Transverse colon (tissue), 3 donors: Measurements from ENCODE around the gene NCMAP.

Experiments
- EP300 ChIP-seq: sonication (generic); formaldehyde crosslinking; IDR thresholded peaks from one replicate; pipeline ENCODE4 v1.6.1; 2017; ENCODE audit warnings: antibody characterized with exemption, low read depth
- TF ChIP-seq, protein P1 (sequence below), 5 experiments: fragments of 200-600 bp in 3 of 5; fragments of 450-650 bp in 2 of 5; sonication (generic) in 3 of 5; IDR thresholded peaks; 1 replicate in 2 of 5; 2 replicates in 3 of 5; pipeline ENCODE4 v1.5.1; 2016 to 2017; ENCODE audit warnings: antibody characterized with exemption in 5 of 5, inconsistent platforms in 3 of 5, mild to moderate bottlenecking in 2 of 5, moderate library complexity in 1 of 5

- TF ChIP-seq EP300: no peak
- TF ChIP-seq, protein P1, sequence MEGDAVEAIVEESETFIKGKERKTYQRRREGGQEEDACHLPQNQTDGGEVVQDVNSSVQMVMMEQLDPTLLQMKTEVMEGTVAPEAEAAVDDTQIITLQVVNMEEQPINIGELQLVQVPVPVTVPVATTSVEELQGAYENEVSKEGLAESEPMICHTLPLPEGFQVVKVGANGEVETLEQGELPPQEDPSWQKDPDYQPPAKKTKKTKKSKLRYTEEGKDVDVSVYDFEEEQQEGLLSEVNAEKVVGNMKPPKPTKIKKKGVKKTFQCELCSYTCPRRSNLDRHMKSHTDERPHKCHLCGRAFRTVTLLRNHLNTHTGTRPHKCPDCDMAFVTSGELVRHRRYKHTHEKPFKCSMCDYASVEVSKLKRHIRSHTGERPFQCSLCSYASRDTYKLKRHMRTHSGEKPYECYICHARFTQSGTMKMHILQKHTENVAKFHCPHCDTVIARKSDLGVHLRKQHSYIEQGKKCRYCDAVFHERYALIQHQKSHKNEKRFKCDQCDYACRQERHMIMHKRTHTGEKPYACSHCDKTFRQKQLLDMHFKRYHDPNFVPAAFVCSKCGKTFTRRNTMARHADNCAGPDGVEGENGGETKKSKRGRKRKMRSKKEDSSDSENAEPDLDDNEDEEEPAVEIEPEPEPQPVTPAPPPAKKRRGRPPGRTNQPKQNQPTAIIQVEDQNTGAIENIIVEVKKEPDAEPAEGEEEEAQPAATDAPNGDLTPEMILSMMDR (IDR thresholded peaks at IDR 0.05): no peak
Measured at GRCh38 chr1:24599265-24599664, 43.4 kb downstream of the NCMAP start.
